Kidney epithelial cell (primary cell): Measurements from ENCODE around the gene HBM. TPM values are rescaled to one million over a fixed set of nuclear protein-coding genes. Genes with fewer than 3 reads are reported as not detected.

Experiments used
- DNase-seq: peaks from one replicate; pipeline ENCODE4 v3.0.0-alpha.2; 2010; ENCODE audit warnings: low read depth
- H3K27me3 ChIP-seq: 2 replicates; pipeline ENCODE4 v1.6.0; 2011; ENCODE audit warnings: low read length; ENCODE audit not compliant: control insufficient read depth, insufficient read depth
- H3K36me3 ChIP-seq: 2 replicates; pipeline ENCODE4 v1.5.1; 2011; ENCODE audit warnings: low read length; ENCODE audit not compliant: control insufficient read depth, insufficient read depth
- H3K4me3 ChIP-seq: 2 replicates; pipeline ENCODE4 v1.5.1; 2011; ENCODE audit warnings: low read depth, mild to moderate bottlenecking, control low read depth, low read length
- total RNA-seq: library from RNA; depleted of rRNA; stranded (reverse); fragments of >200 nt; gene quantifications from 2 replicates; pipeline ENCODE4 v1.2.3, GENCODE V29; 2015
- TF ChIP-seq, protein P1 (sequence below): IDR thresholded peaks from 2 replicates; pipeline ENCODE4 v1.5.1; 2011; ENCODE audit warnings: mild to moderate bottlenecking, moderate library complexity, low read length, control low read depth, inconsistent platforms; ENCODE audit not compliant: insufficient read depth, poor library complexity, severe bottlenecking

HBM gene
- total RNA-seq, 1 donor from 2014 or later = not detected

DNA sequence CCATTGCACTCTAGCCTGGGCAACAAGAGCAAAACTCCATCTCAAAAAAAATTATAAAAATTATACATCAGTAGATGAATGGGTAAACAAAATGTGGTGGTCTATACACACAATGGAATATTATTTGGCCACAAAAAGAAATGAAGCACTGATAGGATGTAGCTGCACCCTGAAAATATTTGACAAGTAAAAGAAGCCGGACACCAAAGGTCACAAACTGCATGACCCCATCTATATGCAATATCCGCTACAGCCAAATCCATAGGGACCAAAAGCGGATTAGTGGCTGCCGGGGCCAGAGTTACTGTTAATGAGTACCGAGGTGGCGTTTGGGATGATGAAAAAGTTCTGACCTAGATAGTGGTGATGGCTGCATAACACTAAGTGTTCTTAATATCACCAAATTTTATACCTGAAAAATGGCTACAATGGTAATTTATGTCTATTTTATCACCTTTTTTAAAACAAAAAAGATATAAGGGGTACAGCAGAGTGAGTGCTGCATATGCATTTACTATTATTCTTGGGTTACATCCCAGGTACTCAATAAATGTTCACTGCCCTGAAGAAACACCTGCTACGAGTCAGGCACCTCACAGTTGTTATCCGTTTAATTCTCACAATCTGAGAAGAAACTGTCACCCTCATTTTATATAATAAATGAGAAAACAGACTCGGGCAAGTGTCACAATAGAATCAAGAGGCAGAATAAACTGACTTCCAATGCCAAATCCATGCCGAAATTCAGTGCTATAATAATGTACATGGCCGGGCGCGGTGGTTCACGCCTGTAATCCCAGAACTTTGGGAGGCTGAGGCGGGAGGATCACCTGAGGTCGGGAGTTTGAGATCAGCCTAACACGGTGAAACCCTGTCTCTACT is 13.7 kb downstream of the HBM start:
- DNase-seq = no peak
- Histone ChIP-seq H3K4me3 (no peak overlapping the region), H3K27me3 (peaks cover 49% of the 10 kb centered on the region), H3K36me3 (no peaks in the 10 kb centered on the region)
- TF ChIP-seq, protein P1, sequence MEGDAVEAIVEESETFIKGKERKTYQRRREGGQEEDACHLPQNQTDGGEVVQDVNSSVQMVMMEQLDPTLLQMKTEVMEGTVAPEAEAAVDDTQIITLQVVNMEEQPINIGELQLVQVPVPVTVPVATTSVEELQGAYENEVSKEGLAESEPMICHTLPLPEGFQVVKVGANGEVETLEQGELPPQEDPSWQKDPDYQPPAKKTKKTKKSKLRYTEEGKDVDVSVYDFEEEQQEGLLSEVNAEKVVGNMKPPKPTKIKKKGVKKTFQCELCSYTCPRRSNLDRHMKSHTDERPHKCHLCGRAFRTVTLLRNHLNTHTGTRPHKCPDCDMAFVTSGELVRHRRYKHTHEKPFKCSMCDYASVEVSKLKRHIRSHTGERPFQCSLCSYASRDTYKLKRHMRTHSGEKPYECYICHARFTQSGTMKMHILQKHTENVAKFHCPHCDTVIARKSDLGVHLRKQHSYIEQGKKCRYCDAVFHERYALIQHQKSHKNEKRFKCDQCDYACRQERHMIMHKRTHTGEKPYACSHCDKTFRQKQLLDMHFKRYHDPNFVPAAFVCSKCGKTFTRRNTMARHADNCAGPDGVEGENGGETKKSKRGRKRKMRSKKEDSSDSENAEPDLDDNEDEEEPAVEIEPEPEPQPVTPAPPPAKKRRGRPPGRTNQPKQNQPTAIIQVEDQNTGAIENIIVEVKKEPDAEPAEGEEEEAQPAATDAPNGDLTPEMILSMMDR = no peak

DNA sequence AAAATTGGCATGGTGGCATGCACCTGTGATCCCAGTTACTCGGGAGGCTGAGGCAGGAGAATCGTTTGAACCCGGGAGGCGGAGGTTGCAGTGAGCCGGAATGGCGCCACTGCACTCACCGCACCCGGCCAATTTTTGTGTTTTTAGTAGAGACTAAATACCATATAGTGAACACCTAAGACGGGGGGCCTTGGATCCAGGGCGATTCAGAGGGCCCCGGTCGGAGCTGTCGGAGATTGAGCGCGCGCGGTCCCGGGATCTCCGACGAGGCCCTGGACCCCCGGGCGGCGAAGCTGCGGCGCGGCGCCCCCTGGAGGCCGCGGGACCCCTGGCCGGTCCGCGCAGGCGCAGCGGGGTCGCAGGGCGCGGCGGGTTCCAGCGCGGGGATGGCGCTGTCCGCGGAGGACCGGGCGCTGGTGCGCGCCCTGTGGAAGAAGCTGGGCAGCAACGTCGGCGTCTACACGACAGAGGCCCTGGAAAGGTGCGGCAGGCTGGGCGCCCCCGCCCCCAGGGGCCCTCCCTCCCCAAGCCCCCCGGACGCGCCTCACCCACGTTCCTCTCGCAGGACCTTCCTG is 14.4 kb downstream of the HBM start, which contains the start of gene HBQ1:
HBQ1 (plus strand) TSS at position 359 of the 575 bp plus-strand sequence; CDS start at position 387, 28 bp downstream.
- peak within 1 kb of the TSS; percentile 26 for H3K4me3 ChIP-seq
- DNase-seq = no peak
- TF ChIP-seq, protein P1 = no peak
- peaks cover 42% of the 10 kb centered on the region for H3K27me3 ChIP-seq
- H3K36me3 ChIP-seq = no peaks in the 10 kb centered on the region

DNA sequence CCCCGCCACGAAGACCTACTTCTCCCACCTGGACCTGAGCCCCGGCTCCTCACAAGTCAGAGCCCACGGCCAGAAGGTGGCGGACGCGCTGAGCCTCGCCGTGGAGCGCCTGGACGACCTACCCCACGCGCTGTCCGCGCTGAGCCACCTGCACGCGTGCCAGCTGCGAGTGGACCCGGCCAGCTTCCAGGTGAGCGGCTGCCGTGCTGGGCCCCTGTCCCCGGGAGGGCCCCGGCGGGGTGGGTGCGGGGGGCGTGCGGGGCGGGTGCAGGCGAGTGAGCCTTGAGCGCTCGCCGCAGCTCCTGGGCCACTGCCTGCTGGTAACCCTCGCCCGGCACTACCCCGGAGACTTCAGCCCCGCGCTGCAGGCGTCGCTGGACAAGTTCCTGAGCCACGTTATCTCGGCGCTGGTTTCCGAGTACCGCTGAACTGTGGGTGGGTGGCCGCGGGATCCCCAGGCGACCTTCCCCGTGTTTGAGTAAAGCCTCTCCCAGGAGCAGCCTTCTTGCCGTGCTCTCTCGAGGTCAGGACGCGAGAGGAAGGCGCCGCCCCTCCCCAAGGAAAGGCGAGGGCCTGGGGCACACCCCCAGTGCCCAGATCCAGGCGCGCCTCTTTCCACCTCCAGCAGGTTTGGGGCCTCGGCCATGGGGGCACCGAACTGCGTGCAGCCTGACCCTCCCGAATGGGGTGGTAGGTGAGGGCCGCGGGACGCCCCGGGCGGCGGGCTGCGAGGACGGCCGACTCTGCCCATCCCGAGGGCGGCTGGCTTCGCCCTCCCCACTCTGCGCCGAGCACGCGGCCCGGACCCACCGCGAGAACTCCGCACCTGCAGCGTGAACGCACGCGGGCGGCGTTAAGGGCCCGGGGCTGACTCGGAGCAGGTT is 15.1 kb downstream of the HBM start:
- H3K4me3 ChIP-seq = peak overlapping the region; percentile 26
- DNase-seq = no peak
- H3K36me3 ChIP-seq = no peaks in the 10 kb centered on the region
- peaks cover 36% of the 10 kb centered on the region for H3K27me3 ChIP-seq
- TF ChIP-seq, protein P1 = peak; percentile 7

DNA sequence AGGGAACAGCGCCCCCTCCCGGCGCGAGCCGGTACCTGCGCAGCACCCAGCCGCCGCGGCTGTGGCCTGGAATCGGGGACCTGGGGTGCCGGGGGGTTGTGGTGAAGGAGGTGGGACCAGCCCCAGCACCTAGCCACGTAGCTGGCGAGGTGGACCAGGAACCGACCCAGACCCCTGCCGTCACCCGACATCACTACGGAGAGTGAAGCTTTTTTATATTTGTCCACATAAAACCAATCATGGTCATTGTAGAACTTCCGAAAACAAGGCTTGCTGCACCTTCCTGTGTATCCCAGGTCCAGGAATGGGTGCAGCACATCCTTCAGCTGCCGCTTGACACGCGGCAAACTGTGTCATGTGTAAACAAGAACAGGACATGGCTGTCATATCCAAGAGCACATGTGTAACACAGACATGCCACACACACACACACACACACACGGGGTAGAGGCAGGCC is 15.8 kb downstream of the HBM start:
- H3K36me3 ChIP-seq = no peaks in the 10 kb centered on the region
- no peak for DNase-seq
- no peak overlapping the region for H3K4me3 ChIP-seq
- peaks cover 33% of the 10 kb centered on the region for H3K27me3 ChIP-seq
- TF ChIP-seq, protein P1 = peak; percentile 86

DNA sequence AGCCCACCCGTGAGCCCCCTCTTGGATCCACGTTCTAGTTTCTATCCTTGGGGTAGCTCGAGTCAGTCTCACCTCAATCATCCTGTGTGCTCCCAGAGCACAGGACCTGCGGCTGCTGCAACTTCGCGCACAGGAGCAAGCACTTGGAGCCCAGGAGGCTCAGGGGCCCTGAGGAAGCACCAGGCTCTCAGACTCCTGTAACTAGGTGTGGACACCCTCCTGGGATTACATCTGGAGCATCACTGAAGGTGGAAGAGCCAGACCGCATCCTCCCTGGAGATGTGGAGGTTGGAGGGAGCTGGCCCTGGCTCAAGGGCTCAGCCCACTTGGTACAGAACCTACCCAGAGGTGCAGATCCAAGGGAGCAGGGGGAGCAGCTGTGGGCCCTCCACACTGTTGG is 17.2 kb downstream of the HBM start:
- TF ChIP-seq, protein P1 = no peak
- H3K4me3 ChIP-seq = no peak overlapping the region
- no peak for DNase-seq

More for the DNA sequence above, 17.2 kb downstream of the HBM start:
- no peaks in the 10 kb centered on the region for H3K36me3 ChIP-seq
- H3K27me3 ChIP-seq = peaks cover 22% of the 10 kb centered on the region
